SKM-1 (cell line): ENCODE measurements around the gene ZFAND3.
A peak's percentile ranks its signal among the peaks of the same experiment; 100 is the strongest.
"Not testable (repeated sequence)": the region's sequence is repeated elsewhere in the genome, so short reads cannot be mapped to it uniquely, and the experiment has no call there.

Experiments used
- DNase-seq: peaks from one replicate; lab custom pipeline; 2025; ENCODE audit not compliant: unreplicated experiment; lab: John Stamatoyannopoulos, UW

The ZFAND3 gene

GRCh38 chr6:37990762-37991525 lies 171.4 kb downstream of the ZFAND3 start:
- DNase-seq, result no peak

GRCh38 chr6:37992749-37993148 lies 173.2 kb downstream of the ZFAND3 start:
- DNase-seq, result no peak

GRCh38 chr6:37993194-37993593 lies 173.7 kb downstream of the ZFAND3 start:
- not testable (repeated sequence) for DNase-seq

- no peak for DNase-seq
These were observed 174.1 kb downstream of the ZFAND3 start for GRCh38 chr6:37993596-37993995.

- DNase-seq, result no peak
These were observed 174.7 kb downstream of the ZFAND3 start for GRCh38 chr6:37994223-37994622.

GRCh38 chr6:37998366-37998765 lies 178.8 kb downstream of the ZFAND3 start:
- no peak for DNase-seq

- no peak for DNase-seq
These were observed 181.9 kb downstream of the ZFAND3 start for GRCh38 chr6:38001386-38001785.

GRCh38 chr6:38004908-38005307 lies 185.4 kb downstream of the ZFAND3 start:
- DNase-seq, result no peak

GRCh38 chr6:38011937-38012336 lies 192.4 kb downstream of the ZFAND3 start:
- DNase-seq, result no peak

GRCh38 chr6:38012573-38012972 lies 193.0 kb downstream of the ZFAND3 start:
- DNase-seq, result no peak

GRCh38 chr6:38015341-38015740 lies 195.8 kb downstream of the ZFAND3 start:
- DNase-seq, result no peak

GRCh38 chr6:38016824-38017223 lies 197.3 kb downstream of the ZFAND3 start:
- peak; percentile 43 for DNase-seq

- DNase-seq, result no peak
These were observed 199.2 kb downstream of the ZFAND3 start for GRCh38 chr6:38018755-38019165.

- DNase-seq, result no peak
These were observed 201.1 kb downstream of the ZFAND3 start for GRCh38 chr6:38020593-38020992.

GRCh38 chr6:38021029-38021428 lies 201.5 kb downstream of the ZFAND3 start:
- DNase-seq, result no peak

- DNase-seq, result no peak
These were observed 202.0 kb downstream of the ZFAND3 start for GRCh38 chr6:38021571-38021970.

GRCh38 chr6:38022688-38023087 lies 203.2 kb downstream of the ZFAND3 start:
- no peak for DNase-seq

- DNase-seq, result no peak
These were observed 205.4 kb downstream of the ZFAND3 start for GRCh38 chr6:38024908-38025307.

GRCh38 chr6:38025451-38025850 lies 205.9 kb downstream of the ZFAND3 start:
- DNase-seq, result no peak

GRCh38 chr6:38027685-38028373 lies 208.3 kb downstream of the ZFAND3 start:
- no peak for DNase-seq

GRCh38 chr6:38030380-38030779 lies 210.9 kb downstream of the ZFAND3 start:
- no peak for DNase-seq

GRCh38 chr6:38032797-38033196 lies 213.3 kb downstream of the ZFAND3 start:
- DNase-seq, result no peak
